ENCODE results near the gene TPH1. TPM values are rescaled to one million over a fixed set of nuclear protein-coding genes. Genes with fewer than 3 reads are reported as not detected.

TPH1 gene
- total RNA-seq, 2 donors from 2014 or later = 17.5 to 21.7 TPM

- no peaks in the 10 kb centered on the region for H3K27me3 ChIP-seq (replicated peaks; ENCODE audit: insufficient read depth)
These were observed 35.5 kb upstream of the TPH1 start for GRCh38 chr11:18081551-18081950.

GRCh38 chr11:18080451-18080850 is 34.4 kb upstream of the TPH1 start:
- Histone ChIP-seq H3K27ac (no peak overlapping the region), H3K36me3 (peaks cover 8% of the 10 kb centered on the region), H3K27me3 (replicated peaks; ENCODE audit: insufficient read depth) (no peaks in the 10 kb centered on the region), H3K9me3 (no peaks in the 10 kb centered on the region), H3K4me1 (ENCODE audit: control insufficient read depth in 1 of 2, low read depth in 2 of 2) (no peaks in the 10 kb centered on the region), H3K4me3 (no peak overlapping the region)
- TF ChIP-seq CTCF (IDR thresholded peaks at IDR 0.05) = no peak
- DNase-seq (ENCODE audit: low spot score) (no peak), ATAC-seq (ENCODE audit: insufficient number of reproducible peaks, low FRiP score, low read depth) (no peak)

More at GRCh38 chr11:18081551-18081950, 35.5 kb upstream of the TPH1 start:
- no peak for TF ChIP-seq CTCF (IDR thresholded peaks at IDR 0.05)
- DNase-seq (ENCODE audit: low spot score) (no peak), ATAC-seq (ENCODE audit: insufficient number of reproducible peaks, low FRiP score, low read depth) (no peak)
- Histone ChIP-seq H3K4me1 (ENCODE audit: control insufficient read depth in 1 of 2, low read depth in 2 of 2) (no peaks in the 10 kb centered on the region), H3K36me3 (peaks cover 8% of the 10 kb centered on the region), H3K9me3 (no peaks in the 10 kb centered on the region), H3K4me3 (no peak overlapping the region), H3K27ac (no peak overlapping the region)

GRCh38 chr11:18078909-18079308 is 32.8 kb upstream of the TPH1 start:
- TF ChIP-seq CTCF (IDR thresholded peaks at IDR 0.05) = no peak
- Histone ChIP-seq H3K27ac (no peak overlapping the region), H3K36me3 (peaks cover 8% of the 10 kb centered on the region), H3K27me3 (replicated peaks; ENCODE audit: insufficient read depth) (no peaks in the 10 kb centered on the region), H3K9me3 (no peaks in the 10 kb centered on the region), H3K4me3 (no peak overlapping the region), H3K4me1 (ENCODE audit: control insufficient read depth in 1 of 2, low read depth in 2 of 2) (no peaks in the 10 kb centered on the region)
- DNase-seq (ENCODE audit: low spot score) (no peak), ATAC-seq (ENCODE audit: insufficient number of reproducible peaks, low FRiP score, low read depth) (no peak)

GRCh38 chr11:18075444-18075843 is 29.4 kb upstream of the TPH1 start:
- H3K4me1 ChIP-seq (ENCODE audit: control insufficient read depth in 1 of 2, low read depth in 2 of 2) = no peaks in the 10 kb centered on the region
- TF ChIP-seq CTCF (IDR thresholded peaks at IDR 0.05) = no peak
- ATAC-seq (ENCODE audit: insufficient number of reproducible peaks, low FRiP score, low read depth) = no peak
- H3K36me3 ChIP-seq = peaks cover 8% of the 10 kb centered on the region
- no peak overlapping the region for H3K4me3 ChIP-seq
- no peak for DNase-seq (ENCODE audit: low spot score)
- H3K27ac ChIP-seq = no peak overlapping the region
- no peaks in the 10 kb centered on the region for H3K9me3 ChIP-seq
- H3K27me3 ChIP-seq (replicated peaks; ENCODE audit: insufficient read depth) = no peaks in the 10 kb centered on the region

GRCh38 chr11:18071098-18071705 is 25.1 kb upstream of the TPH1 start:
- no peak for TF ChIP-seq CTCF (IDR thresholded peaks at IDR 0.05)
- Histone ChIP-seq H3K36me3 (no peaks in the 10 kb centered on the region), H3K27ac (no peak overlapping the region)

More at GRCh38 chr11:18071098-18071705, 25.1 kb upstream of the TPH1 start:
- Histone ChIP-seq H3K4me3 (no peak overlapping the region), H3K4me1 (ENCODE audit: control insufficient read depth in 1 of 2, low read depth in 2 of 2) (peaks cover 0 to 4% of the 10 kb centered on the region in 2 donors), H3K9me3 (no peaks in the 10 kb centered on the region), H3K27me3 (replicated peaks; ENCODE audit: insufficient read depth) (no peaks in the 10 kb centered on the region)
- no peak for DNase-seq (ENCODE audit: low spot score)
- no peak for ATAC-seq (ENCODE audit: insufficient number of reproducible peaks, low FRiP score, low read depth)
